K562 (cell line): ENCODE results near the gene LYPD3. TPM values are rescaled to one million over a fixed set of nuclear protein-coding genes. Genes with fewer than 3 reads are reported as not detected.
A peak's percentile ranks its signal among the peaks of the same experiment; 100 is the strongest.

Source experiments
- ATAC-seq: fragments of 200-7000 bp; cut with Tn5 transposase; 3 replicates; pipeline ENCODE4 v1.9.1; 2020; ENCODE audit warnings: moderate library complexity
- BruUV-seq: library from RNA; stranded (reverse); fragments of 400-500 nt; replicated peaks from 2 replicates; lab custom pipeline; 2021; lab: Mats Ljungman, UMichigan
- CTCF ChIA-PET: fragments of 300-600 bp; formaldehyde crosslinking; extraction: SDS; loops from one replicate; lab custom pipeline; 2021; ENCODE audit warnings: low intra/inter-chr PET ratio; lab: Yijun Ruan, JAX
- POLR2A ChIA-PET: fragments of 300-600, 350-650 bp; sonication (Branson Sonifier 250); formaldehyde crosslinking; extraction: SDS; loops from one replicate; lab custom pipeline; 2021; ENCODE audit warnings: antibody characterized with exemption, inconsistent platforms; lab: Yijun Ruan, JAX
- DNase-seq, 4 experiments: peaks; one replicate each; pipeline versions ENCODE4 v3.0.0 to v3.0.0-alpha.2; 2011 to 2018; ENCODE audit warnings: low spot score in 3 of 4, mixed read lengths in 3 of 4; ENCODE audit errors: extremely low read depth in 1 of 4
- FAIRE-seq: peaks from 2 replicates; lab custom pipeline; 2011; peaks lifted over from hg19 to GRCh38; lab: Jason Lieb, UNC
- H2AFZ ChIP-seq: 2 replicates; pipeline ENCODE4 v1.6.0; 2011; ENCODE audit warnings: low read depth, low read length, control low read depth, inconsistent platforms
- H3K27ac ChIP-seq: fragments of 200-600 bp; 3 replicates; pipeline ENCODE4 v1.8.0; 2011; ENCODE audit warnings: low read depth, mild to moderate bottlenecking, control low read depth, inconsistent platforms, low read length, moderate library complexity, mixed read lengths; ENCODE audit errors: extremely low read depth
- H3K27me3 ChIP-seq, 2 experiments: fragments of 300-600 bp in 1 of 2; 2 replicates in 1 of 2; 3 replicates in 1 of 2; pipeline versions ENCODE4 v1.6.0 to v1.8.0; 2011; ENCODE audit warnings: inconsistent platforms in 2 of 2, low read length in 2 of 2, mild to moderate bottlenecking in 1 of 2, mixed read lengths in 1 of 2, moderate library complexity in 1 of 2; ENCODE audit not compliant: control insufficient read depth in 2 of 2, insufficient read depth in 2 of 2
- H3K36me3 ChIP-seq: fragments of 300-600 bp; 3 replicates; pipeline ENCODE4 v1.8.0; 2011; ENCODE audit warnings: mild to moderate bottlenecking, low read length, inconsistent platforms; ENCODE audit not compliant: control insufficient read depth, insufficient read depth
- H3K4me1 ChIP-seq, 2 experiments: fragments of 200-600 bp in 1 of 2; replicated peaks in 1 of 2; 2 replicates in 1 of 2; 3 replicates in 1 of 2; pipeline versions ENCODE4 v1.5.1 to v1.8.0; 2011; ENCODE audit warnings: inconsistent platforms in 2 of 2, low read length in 2 of 2, mild to moderate bottlenecking in 1 of 2, mixed read lengths in 1 of 2, moderate library complexity in 1 of 2; ENCODE audit not compliant: control insufficient read depth in 2 of 2, insufficient read depth in 2 of 2
- H3K4me2 ChIP-seq: 2 replicates; pipeline ENCODE4 v1.6.1; 2011; ENCODE audit warnings: low read length, control low read depth, inconsistent platforms, mixed read lengths; ENCODE audit not compliant: insufficient read depth
- H3K4me3 ChIP-seq: fragments of 200-600 bp; sonication (generic), shearing (Covaris generic); 2 replicates; pipeline ENCODE4 v1.5.1; 2016; ENCODE audit warnings: control low read depth, inconsistent platforms
- H3K79me2 ChIP-seq: fragments of 200-600 bp; 3 replicates; pipeline ENCODE4 v1.8.0; 2011; ENCODE audit warnings: low read length, inconsistent platforms; ENCODE audit not compliant: control insufficient read depth, insufficient read depth
- H3K9ac ChIP-seq, 2 experiments: 2 replicates each; pipeline versions ENCODE4 v1.6.0 to v1.6.1; 2011; ENCODE audit warnings: low read depth in 2 of 2, low read length in 2 of 2, control low read depth in 1 of 2, inconsistent platforms in 1 of 2, mild to moderate bottlenecking in 1 of 2, mixed read lengths in 1 of 2; ENCODE audit not compliant: insufficient read depth in 1 of 2
- H3K9me1 ChIP-seq: one replicate; pipeline ENCODE4 v1.6.0; 2011; ENCODE audit warnings: inconsistent platforms, mild to moderate bottlenecking, low read length, moderate library complexity; ENCODE audit not compliant: control insufficient read depth, insufficient read depth
- H3K9me3 ChIP-seq: replicated peaks from 2 replicates; pipeline ENCODE4 v1.5.1; 2011; ENCODE audit warnings: low read depth, low read length, inconsistent platforms; ENCODE audit not compliant: control insufficient read depth, insufficient read depth
- H4K20me1 ChIP-seq: replicated peaks from 2 replicates; pipeline ENCODE4 v1.6.1; 2011; ENCODE audit warnings: low read length, inconsistent platforms, mixed read lengths; ENCODE audit not compliant: control insufficient read depth, insufficient read depth
- SPI1 ChIP-seq: IDR thresholded peaks from 2 replicates; pipeline ENCODE4 v1.6.1; 2011; ENCODE audit warnings: low read depth, low read length, control low read depth, borderline replicate concordance
- TCF3 ChIP-seq: sonication (generic); formaldehyde crosslinking; IDR thresholded peaks from 2 replicates; pipeline ENCODE4 v1.4.0; 2020; ENCODE audit warnings: mild to moderate bottlenecking, missing genetic modification reagents
- ZNF282 ChIP-seq: sonication (generic); formaldehyde crosslinking; IDR thresholded peaks from 2 replicates; pipeline ENCODE4 v1.8.1; 2023; ENCODE audit warnings: missing genetic modification reagents
- WGBS: fragments of 100-300 bp; shearing (Covaris generic); methylation state at CpG from one replicate; pipeline ENCODE4 v1.1.6; 2016; ENCODE audit warnings: low coverage, mixed read lengths; ENCODE audit not compliant: insufficient coverage; ENCODE audit errors: missing lambda C conversion rate; 5-methylcytosine and 5-hydroxymethylcytosine counted together
- in situ Hi-C: fragments of 300-500 bp; cut with MboI; formaldehyde crosslinking; loops from 4 replicates; pipeline ENCODE4 v1.15.0; 2018; ENCODE audit warnings: inconsistent platforms, mixed read lengths
- intact Hi-C: fragments of 100-400 bp; cut with micrococcal nuclease; formaldehyde crosslinking; loops from 2 replicates; pipeline ENCODE4 v1.14.2; 2022
- polyA plus RNA-seq, 8 experiments: library from polyadenylated mRNA; depleted of rRNA in 4 of 8; stranded (reverse) in 5 of 8; unstranded in 3 of 8; fragments of >200 nt; fragmentation: Nextera tagmentation in 2 of 8; fragmentation: Illumina TruSeq in 1 of 8; extraction: Ambion mirVana in 2 of 8; extraction: Trizol in 1 of 8; gene quantifications; 2 replicates each; pipeline versions ENCODE4 v1.2.1 to v1.2.3, GENCODE V29; 2011 to 2014; ENCODE audit warnings: inconsistent platforms in 1 of 8, missing spikeins in 1 of 8
- total RNA-seq, 7 experiments: library from RNA; depleted of rRNA in 6 of 7; stranded (reverse); fragments of >200 nt in 6 of 7; fragmentation: Illumina TruSeq in 2 of 7; extraction: Trizol in 2 of 7; gene quantifications; 2 replicates each; pipeline versions ENCODE4 v1.2.1 to v1.2.3, GENCODE V29; 2011 to 2021; ENCODE audit warnings: low replicate concordance in 1 of 7

LYPD3 gene
- total and polyA plus RNA-seq, 9 of the 15 experiments (the other 6 are each of a cell fraction or from before 2014, with no cell fraction given): 0.04 to 0.33 (median 0.20) TPM; not detected in 1

GRCh38 chr19:43416951-43417623, 48.3 kb downstream of the LYPD3 start:
- Histone ChIP-seq H2AFZ (no peak overlapping the region), H4K20me1 (no peaks in the 10 kb centered on the region), H3K9me3 (no peaks in the 10 kb centered on the region), H3K9ac (no peak overlapping the region), H3K27ac (no peak overlapping the region), H3K4me3 (no peak overlapping the region), H3K4me1 (no peaks in the 10 kb centered on the region), H3K4me2 (no peak overlapping the region), H3K79me2 (no peaks in the 10 kb centered on the region), H3K36me3 (no peaks in the 10 kb centered on the region), H3K27me3 (peaks cover 3 to 14% of the 10 kb centered on the region in 2 experiments; a peak in 3 of 5 replicates), H3K9me1 (no peaks in the 10 kb centered on the region)
- TF ChIP-seq ZNF282 (CRISPR knock-in tag): no peak
- 0 out of 2 replicates have a peak, but pooled peaks have one; percentile 27 for TF ChIP-seq SPI1
- in situ Hi-C loops: no loop called here
- ATAC-seq (no peak), FAIRE-seq (no peak), DNase-seq (no peak)
- WGBS: 0% methylated on average over 4 of the region's 4 CpGs
- BruUV-seq: no TSS peak
- POLR2A ChIA-PET: interaction anchor here (0.7 to 1.6 kb wide), 3 partner anchors 11 to 18 kb away, joined by 3 to 4 read pairs (median 3); no protein-coding TSS in a partner anchor
- intact Hi-C loops: no loop called here
- CTCF ChIA-PET: no interaction called here

DNA sequence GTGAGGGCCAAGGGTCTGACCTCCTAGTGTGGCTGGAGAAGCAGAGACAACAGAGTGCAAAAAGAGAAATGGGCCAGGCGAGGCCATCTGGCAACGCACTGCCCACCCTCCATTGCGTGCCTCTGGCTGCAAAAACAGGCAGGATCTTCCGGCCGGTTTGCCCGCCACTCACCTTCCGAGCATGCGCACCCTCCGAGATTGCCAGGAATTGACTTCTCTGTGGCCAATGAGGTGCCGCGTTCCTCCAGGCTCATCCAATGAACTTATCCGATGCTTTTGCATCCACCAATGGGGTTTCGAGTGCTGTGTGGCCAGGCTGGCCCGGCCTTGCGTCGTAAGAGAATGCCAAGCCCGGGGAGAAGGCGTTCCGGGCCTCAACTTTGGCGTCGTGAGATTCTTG, 50.9 kb downstream of the LYPD3 start, which contains the start of gene TEX101:
TSS of gene TEX101 (plus strand) at position 337 of the 400 bp plus-strand sequence. CDS start 1,030 bp downstream, outside the sequence.
- Histone ChIP-seq H3K4me1 (no peaks in the 10 kb centered on the region), H3K9ac (no peak within 1 kb of the TSS), H3K27ac (no peak within 1 kb of the TSS), H3K4me2 (no peak within 1 kb of the TSS), H3K79me2 (no peaks in the 10 kb centered on the region), H2AFZ (no peak within 1 kb of the TSS), H3K36me3 (no peaks in the 10 kb centered on the region), H3K4me3 (no peak within 1 kb of the TSS), H4K20me1 (no peaks in the 10 kb centered on the region), H3K9me1 (no peaks in the 10 kb centered on the region), H3K27me3 (peaks cover 0 to 14% of the 10 kb centered on the region in 2 experiments; a peak in 3 of 5 replicates), H3K9me3 (no peaks in the 10 kb centered on the region)
- ChIA-PET POLR2A (no interaction called here), CTCF (no interaction called here)
- FAIRE-seq: no peak
- peak in 1 of 4 experiments; percentile 15 for DNase-seq
- ATAC-seq: no peak
- 27% methylated on average over 20 of the region's 21 CpGs for WGBS
- in situ Hi-C loops (no loop called here), intact Hi-C loops (no loop called here)
- BruUV-seq: no TSS peak
- TF ChIP-seq TCF3 (CRISPR knock-in tag): no peak
